ENCODE measurements around the gene MRPL3.
"Not testable (repeated sequence)": the region's sequence is repeated elsewhere in the genome, so short reads cannot be mapped to it uniquely, and the experiment has no call there.

MRPL3 gene

DNA sequence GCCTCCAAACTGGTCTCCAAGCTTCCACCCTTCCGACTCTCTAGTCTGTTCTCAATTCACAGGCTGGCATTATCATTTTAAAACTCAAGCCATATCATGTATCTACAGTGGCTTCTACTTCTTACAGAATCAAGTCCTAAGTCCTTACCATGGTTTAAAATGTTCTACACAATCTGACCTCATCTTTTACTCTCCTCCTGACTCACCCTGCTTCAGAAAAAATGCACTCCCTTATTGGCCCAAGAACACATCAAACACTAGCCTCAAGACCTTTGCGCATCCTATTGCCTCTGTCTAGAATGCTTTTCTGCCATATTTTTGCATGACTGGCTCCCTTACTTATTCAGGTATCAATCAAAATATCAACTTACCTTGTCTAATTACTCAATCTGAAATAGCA is 11.0 kb downstream of the MRPL3 start:
- no peak for DNase-seq

DNA sequence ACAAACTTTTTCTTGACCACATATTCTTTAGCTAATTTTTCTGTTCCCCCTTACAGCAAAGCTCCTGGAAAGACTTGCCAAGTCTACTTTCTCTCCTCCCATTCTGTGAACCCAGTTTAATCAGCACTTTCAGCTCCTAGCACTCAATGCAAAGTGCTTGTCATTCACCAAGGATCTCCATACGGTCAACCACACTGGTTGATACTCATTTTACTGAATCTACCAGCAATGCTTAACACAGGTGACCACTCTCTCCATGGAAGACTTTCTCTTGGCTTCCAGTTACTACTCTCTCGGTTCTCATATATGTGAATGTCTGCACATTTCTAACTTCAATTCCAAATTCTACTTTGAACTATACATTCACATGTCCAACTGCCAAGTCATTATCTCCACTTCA is 11.7 kb downstream of the MRPL3 start:
- no peak for DNase-seq

DNA sequence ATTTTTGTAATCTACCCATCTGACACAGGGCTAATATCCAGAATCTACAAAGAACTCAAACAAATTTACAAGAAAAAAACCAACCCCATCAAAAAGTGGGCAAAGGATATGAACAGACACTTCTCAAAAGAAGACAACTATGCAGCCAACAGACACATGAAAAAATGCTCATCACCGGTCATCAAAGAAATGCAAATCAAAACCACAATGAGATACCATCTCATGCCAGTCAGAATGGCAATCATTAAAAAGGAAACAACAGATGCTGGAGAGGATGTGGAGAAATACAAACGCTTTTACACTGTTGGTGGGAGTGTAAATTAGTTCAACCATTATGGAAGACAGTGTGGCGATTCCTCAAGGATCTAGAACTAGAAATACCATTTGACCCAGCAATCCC is 16.2 kb downstream of the MRPL3 start:
- DNase-seq = not testable (repeated sequence)

DNA sequence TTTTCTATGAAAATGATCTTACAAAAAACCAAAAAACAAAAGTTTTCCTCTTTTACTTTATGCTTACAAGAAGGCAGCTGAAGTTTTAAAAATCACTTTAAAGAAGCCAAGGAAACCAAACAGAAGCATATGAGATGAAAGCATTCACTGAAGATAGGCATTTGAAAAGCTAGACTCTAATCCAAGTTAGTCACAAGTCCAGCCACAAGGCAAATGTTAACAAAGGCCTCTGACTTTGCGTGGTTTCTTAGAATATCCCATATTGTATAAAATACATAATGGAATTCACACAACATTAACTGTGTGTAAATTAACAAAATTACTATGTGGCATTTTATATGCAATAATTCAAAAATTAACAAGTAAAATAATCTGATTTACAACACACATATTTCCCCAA is 17.7 kb downstream of the MRPL3 start:
- no peak for DNase-seq

DNA sequence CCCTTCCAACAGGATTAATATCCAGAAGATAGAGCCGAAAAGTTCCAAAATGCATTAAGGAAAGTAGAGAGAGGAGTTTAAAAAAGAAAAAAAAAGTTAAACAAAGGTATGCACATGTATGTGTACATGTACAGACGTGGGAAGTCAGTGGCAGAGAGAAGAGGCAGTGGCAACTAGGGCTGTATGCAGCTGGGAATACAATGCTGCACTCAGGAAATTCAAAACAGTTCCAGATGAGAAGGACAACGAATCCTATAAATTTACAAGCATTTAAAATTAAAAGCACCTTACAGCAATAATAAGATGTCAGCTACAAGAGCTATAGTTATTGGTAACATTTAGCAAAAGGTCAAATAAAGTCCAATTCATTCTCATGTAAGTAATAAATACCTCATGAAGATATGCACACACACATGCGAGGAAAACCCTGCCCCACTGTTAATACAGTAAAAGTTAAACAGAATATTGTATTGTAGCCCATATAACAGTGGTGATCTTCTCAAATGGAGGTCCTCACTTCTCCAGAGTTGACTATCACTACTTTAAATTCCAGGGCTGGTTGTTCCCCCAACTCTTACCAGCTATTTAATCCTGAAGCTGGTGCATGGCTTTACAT is 18.2 kb downstream of the MRPL3 start:
- DNase-seq = no peak

DNA sequence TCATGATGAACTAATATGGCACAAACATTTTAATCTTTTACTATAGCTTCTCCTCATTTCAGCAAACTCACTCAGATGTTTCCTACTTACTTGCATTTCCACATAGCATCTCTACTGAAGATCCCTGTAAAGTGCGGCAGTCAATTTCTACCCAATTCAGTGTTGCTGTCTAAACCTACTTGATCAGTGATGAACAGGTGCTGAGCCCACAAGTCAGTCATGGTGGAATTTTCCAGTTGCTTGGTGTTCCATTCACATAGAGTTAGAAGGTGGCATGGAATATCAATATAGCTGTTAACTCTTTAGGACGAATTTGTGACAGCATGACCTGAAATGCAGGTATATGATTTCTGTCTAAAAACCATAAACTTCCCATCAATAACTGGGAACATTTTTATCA is 22.7 kb downstream of the MRPL3 start:
- DNase-seq = no peak

DNA sequence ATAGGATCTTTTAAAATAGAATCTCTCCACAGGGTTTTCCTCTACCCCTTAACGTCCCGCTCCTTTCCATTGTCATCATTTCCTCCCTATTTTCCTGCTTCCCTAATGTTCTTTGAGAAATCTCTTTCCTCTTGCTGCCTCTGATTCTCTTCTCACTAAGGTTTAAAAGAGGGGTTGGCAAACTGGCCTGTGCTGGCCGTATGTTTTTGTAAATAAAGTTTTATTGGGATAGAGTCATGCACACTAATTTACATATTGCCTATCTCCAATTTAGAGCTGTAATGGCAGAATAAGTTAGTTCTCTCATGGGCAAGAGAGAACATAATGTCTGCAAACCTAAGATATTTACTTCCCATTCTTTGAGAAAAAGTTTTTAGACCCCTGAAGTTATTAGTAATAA is 25.0 kb downstream of the MRPL3 start:
- DNase-seq = no peak

DNA sequence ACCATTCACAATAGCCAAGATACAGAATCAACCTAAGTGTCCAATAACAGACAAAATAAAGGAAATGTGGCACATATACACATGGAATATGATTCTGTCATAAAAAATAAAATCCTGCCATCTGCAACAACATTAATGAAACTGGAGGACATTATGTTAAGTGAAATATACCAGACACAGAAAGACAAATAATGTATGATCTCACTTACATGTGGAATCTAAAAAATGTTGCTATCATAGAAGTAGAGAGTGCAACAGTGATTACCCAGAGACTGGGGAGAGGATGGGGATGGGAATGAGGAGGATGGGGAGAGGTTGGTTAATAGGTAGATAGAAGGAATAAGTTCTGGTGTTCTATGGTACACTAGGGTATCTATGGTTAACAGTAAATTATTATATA is 28.7 kb downstream of the MRPL3 start:
- DNase-seq = no peak

DNA sequence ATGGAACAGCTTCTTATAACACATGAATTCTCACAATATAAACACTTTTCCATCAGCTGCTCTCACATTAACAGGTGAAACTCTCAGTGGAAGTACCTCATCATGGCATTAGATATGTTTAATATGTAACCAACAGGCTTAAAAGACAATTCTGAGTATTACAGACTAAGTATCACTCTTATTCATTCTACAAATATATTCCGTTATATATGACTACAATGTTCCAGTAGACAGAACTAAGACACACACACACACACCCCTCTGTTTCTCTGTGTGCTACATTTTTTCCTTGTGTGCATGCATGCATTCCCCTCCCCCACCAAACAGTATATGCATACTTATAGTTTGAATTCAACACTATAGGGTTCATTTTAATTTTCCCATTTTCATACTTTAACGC is 32.4 kb downstream of the MRPL3 start:
- DNase-seq = no peak

DNA sequence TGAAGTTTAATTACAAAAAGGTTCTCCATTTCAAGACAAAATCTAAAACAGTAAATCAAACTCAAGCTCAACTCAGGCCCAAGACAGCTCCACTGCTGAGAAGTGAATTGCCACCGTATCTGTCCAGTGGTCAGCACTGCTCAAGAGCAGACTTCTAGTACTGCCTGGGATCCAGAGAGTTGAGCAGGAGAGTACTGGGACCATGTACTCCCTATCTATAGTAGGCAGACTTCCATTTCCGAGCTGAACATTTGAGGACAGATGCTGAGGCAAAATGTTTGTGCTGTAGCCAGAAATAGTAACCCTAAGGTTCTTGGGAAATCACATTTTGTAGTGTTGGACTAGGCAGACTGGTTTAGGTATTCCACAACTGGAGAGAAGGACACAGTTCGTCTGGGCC is 44.1 kb downstream of the MRPL3 start:
- DNase-seq = no peak

DNA sequence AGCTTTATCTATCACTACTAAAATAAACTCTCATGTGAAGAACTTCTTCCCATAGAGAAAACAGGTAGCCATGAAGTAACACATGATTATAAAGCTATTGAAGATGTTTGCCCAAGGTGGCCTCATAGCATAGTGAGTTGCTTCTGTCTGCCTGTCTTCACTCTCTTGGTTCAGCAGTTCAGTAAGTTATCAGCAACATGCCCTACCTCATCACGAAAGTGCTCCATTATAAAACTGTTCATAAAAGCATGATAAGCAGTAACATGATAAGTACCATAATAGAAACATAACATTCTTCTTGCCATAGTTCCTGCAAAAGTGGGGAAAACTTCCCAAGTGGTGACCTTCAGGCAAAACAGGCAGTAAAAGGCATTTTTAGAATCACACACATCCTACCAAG is 45.6 kb downstream of the MRPL3 start:
- no peak for DNase-seq

DNA sequence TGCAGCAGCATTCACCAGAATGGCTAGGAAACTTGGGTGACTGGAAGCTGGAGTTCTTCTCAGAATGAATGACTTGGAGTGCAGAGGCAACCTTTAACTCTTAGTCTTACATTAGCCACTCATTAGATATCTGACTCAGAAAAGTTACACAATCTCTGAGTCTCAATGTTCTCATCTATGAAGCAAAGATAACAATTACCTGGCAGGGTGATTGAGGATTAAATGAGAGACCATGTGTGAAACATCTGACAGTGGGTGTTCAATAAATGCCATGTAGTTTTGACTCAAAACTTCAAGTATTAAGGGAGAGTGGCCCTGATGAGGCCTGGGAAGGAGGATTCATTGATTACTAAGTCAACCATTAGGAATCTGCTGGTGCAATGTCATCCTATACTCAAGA is 48.3 kb downstream of the MRPL3 start:
- DNase-seq = no peak

DNA sequence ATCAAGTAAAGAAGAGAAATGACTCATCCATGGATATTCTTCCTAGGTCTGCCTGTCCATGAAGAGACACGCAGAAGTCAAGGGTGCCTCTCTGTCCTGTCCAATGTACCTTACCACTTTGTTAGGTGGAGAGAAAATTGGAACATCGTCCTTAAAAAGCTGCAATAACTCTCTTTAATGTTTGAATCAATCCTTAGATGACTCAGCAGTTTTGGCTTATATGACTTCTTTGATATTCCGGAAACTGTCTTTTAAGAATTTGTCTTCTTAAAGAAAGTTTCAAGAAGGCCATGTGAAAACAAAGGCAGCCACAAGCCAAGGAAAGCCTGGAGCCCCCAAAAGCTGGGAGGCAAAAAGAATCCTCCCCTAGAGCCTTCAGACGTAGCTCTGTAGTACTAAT is 49.2 kb downstream of the MRPL3 start:
- DNase-seq = no peak

DNA sequence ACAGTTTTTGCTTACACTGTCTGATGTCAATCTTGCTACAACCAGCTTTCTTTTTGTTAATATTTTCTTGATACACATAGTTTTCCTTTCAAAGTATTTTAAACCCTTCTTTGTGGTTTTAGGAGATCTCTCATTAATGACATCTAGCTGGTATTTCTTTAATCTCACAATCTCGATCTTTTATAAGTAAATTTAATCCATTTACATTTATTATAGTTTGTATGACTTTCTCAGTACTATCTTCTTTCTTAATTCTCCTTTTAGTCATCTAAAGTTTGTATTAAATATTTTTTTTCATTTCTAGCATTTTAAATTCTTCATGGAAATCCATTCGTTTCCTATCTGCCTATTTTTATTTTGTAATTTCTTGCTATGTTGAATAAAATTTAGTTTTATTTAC is 55.4 kb downstream of the MRPL3 start:
- DNase-seq = no peak

DNA sequence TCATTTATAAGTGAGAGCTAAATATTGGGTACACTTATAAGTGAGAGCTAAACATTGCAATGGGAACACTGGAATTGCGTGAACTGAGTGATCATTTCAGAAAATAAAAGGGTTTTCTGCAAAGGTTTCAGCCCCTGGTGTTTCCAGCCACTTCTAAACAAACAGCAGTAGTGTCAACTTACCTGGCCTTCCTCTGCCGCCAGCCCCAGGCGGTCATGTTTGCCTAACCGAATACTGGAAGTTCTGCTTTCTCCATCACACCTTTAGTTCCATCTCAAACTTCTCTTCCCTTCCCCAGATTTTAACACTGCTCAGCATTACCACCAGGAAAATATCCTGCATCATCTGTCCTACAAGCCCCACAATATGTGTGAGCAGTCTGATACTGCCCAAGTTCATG is 58.6 kb downstream of the MRPL3 start:
- no peak for DNase-seq

DNA sequence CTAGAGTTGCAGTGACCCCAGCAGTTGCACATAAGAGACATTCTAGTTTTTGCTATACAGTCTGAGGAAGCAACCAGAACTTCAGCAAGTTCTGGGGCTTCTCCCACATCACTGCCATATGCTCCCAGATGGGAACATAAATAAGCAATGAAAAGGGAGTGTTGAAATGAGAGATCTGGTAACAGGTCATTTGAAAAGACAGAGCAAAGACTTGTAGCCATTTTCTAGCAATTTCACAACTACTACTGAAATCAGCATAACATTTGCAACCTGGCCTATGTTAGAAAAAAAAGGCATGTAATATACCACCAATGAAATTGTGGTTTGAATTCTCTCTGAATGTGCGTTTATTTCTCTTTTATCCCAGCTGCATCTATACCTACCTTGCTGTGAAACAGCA is 63.7 kb downstream of the MRPL3 start:
- DNase-seq = no peak

DNA sequence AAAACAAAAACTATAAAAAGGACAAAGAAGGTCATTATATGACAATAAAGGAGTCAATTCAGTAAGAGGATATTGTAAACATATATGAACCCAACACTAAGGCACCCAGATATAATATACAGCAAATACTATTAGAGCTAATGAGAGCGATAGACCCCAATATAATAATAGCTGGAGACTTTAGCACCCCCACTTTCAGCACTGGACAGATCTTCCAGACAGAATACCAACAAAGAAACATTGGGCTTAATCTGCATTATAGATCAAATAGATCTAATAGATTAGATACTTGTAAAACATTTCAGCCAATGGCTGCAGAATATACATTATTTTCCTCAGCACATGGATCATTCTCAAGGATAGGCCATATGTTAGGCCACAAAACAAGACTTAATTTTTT is 67.8 kb downstream of the MRPL3 start:
- no peak for DNase-seq

DNA sequence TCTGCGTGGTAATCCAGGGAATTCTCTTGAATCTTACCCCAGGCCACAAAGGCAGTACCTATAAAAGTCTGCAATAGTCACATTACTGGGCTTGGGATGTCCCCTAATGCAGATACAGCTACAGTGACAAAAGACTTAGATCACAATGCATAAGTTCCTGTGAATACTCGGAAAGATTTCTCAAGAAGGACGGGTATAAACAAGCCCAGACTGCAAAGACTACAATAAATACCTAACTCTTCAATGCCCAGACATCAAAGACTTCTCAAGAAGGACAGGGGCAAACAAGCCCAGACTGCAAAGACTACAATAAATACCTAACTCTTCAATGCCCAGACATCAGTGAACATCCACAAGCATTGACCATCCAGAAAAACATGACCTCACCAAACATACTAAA is 70.3 kb downstream of the MRPL3 start:
- DNase-seq = no peak

DNA sequence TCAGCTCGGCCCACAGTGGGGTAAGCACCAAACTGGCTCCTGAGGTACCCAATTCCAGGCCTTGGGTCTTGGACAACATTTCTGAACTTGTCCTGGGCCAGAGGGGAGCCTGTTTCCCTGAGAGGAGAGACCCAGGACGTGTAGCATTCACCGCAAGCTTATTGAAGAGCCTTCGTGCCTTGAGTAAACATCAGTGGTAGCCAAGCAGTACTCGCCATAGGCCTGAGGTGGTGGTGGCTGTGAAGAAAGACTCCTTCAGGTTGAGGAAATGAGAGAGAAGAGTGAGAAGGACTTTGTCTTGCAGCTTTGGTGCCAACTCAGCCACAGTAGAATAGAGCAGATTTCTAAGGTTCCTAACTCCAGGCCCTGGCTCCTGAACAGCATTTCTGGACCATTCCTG is 71.0 kb downstream of the MRPL3 start:
- DNase-seq = no peak

DNA sequence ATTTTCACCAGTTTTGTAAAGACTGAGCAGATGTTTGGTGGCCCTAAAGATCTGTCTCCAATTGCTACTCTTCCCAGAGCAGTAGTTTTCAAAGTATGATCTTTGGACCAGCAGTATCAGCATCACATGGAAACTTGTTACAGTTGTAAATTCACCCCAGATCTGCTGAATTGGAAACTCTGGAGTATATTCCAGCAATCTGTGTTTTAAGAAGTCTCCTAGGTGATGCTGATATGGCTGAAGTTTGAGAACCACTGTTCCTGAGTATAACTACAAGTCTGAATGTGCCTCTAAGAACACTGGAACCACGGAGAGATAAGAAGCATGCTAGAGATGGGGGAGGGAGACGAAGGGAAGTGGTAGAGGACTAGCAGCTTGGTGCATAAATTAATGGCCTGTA is 75.5 kb downstream of the MRPL3 start:
- no peak for DNase-seq

DNA sequence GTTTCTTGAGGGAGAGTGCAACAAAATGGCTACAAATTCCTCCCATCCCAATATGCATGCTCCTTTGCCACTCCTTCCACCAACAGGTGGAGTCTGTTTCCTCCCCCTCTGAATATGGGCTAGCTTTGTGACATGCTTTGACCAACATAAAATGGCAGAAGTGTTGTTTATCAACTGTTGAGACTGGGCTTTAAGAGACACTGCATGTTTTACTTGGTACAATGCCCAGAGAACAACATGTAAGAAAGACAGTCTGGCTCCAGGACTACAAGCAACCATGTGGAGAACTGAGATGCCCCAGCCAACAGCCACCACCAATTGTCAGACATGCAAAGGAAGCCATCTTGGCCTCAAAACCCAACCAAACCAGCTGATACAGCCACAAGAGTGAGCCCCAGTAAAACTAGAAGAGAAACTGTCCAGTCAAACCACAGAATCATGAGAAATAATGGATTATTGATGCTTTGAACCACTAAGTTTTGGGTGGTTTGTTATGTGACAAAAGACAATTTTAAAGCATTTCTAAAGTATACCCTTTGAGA is 80.7 kb downstream of the MRPL3 start:
- no peak for DNase-seq

DNA sequence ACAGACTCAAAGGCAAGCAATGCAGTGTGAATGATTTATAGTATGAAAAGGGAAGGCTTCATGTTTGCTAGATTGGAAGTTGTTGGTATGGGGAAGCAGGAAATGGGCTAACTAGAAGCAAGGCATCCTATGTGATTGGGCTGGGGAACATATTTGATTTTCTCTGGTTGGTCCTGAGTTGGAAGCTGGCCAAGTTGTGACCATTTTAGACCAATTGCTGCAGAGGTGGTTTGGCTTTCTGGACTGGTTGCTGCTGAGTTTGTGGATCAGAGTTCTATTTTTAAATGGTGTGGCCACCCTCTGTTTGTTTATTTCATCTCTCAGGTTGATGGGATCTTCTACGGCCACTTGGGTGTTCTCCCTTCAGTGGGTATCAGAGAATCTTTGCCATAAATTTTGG is 81.5 kb downstream of the MRPL3 start:
- DNase-seq = no peak

DNA sequence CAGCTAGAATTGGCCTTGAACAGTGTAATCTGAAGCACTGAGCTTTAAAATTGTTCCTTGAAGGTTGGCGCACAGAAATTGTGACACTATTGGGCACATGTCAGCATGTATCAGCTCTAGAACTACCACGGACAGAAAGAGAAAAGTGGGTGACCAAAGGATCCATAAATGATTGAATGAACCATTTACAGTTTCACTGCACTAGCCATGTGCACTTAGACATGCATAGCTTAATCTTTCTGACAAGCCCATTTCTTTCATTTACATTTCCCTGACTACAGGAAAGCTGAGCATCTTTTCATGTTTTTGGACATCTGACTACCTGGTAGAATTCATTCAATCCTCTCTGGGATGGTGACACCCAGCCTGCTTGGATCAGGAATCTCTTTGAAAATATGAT is 85.0 kb downstream of the MRPL3 start:
- no peak for DNase-seq
